ENCODE data around the gene OR4F6.

Gene OR4F6

GRCh38 chr15:101805605-101806345, 2.5 kb downstream of the OR4F6 start:
- DNase-seq: no peak

GRCh38 chr15:101807345-101807945, 4.1 kb downstream of the OR4F6 start:
- no peak for DNase-seq

GRCh38 chr15:101808201-101808600, 4.9 kb downstream of the OR4F6 start:
- DNase-seq: no peak

- no peak for DNase-seq
Measured at GRCh38 chr15:101810456-101810855, 7.1 kb downstream of the OR4F6 start.

GRCh38 chr15:101810876-101811275, 7.6 kb downstream of the OR4F6 start:
- DNase-seq: no peak

- DNase-seq: no peak
Measured at GRCh38 chr15:101811902-101812301, 8.6 kb downstream of the OR4F6 start, which contains the start of gene OR4F15. Gene OR4F15 (plus strand): TSS chr15:101812202. CDS start chr15:101818187, 5,985 bp downstream.

GRCh38 chr15:101813803-101814534, 10.7 kb downstream of the OR4F6 start:
- DNase-seq: no peak

GRCh38 chr15:101820781-101821180, 17.5 kb downstream of the OR4F6 start:
- DNase-seq: no peak

GRCh38 chr15:101827257-101827656, 23.9 kb downstream of the OR4F6 start:
- DNase-seq: no peak

- no peak for DNase-seq
Measured at GRCh38 chr15:101828774-101829173, 25.5 kb downstream of the OR4F6 start.

GRCh38 chr15:101841656-101842055, 38.3 kb downstream of the OR4F6 start:
- no peak for DNase-seq

- no peak for DNase-seq
Measured at GRCh38 chr15:101844916-101845315, 41.6 kb downstream of the OR4F6 start.

- DNase-seq: no peak
Measured at GRCh38 chr15:101852356-101852755, 49.0 kb downstream of the OR4F6 start.
